Subcutaneous adipose tissue (tissue), 4 donors: ENCODE results near the gene STAT5A. TPM values are rescaled to one million over a fixed set of nuclear protein-coding genes. Genes with fewer than 3 reads are reported as not detected.

Experiments used
- CTCF ChIP-seq: fragments of 450-650 bp; IDR thresholded peaks from one replicate; pipeline ENCODE4 v1.5.1; 2016; ENCODE audit warnings: low read depth, mild to moderate bottlenecking, control low read depth, antibody characterized with exemption, moderate library complexity
- total RNA-seq, 4 donors: library from RNA; depleted of rRNA; stranded (reverse); fragments of >200 nt; gene quantifications; one replicate each; pipeline ENCODE4 v1.1.0, GENCODE V29; 2016

Gene STAT5A
- total RNA-seq, 4 donors from 2014 or later = 158 to 721 (median 285) TPM

GRCh38 chr17:42285346-42286050 is 2.8 kb upstream of the STAT5A start:
- no peak for TF ChIP-seq CTCF

- no peak for TF ChIP-seq CTCF
Observed at GRCh38 chr17:42286411-42287221, 1.7 kb upstream of the STAT5A start.

- no peak for TF ChIP-seq CTCF
Observed at GRCh38 chr17:42287305-42287976, 857 bp upstream of the STAT5A start.

GRCh38 chr17:42288803-42289610 is 709 bp downstream of the STAT5A start:
- TF ChIP-seq CTCF = no peak

- no peak for TF ChIP-seq CTCF
Observed at GRCh38 chr17:42289611-42290181, 1.4 kb downstream of the STAT5A start.

GRCh38 chr17:42290577-42290976 is 2.3 kb downstream of the STAT5A start:
- TF ChIP-seq CTCF = no peak
